H1 (cell line): Measurements from ENCODE around the gene LPCAT3. TPM values are rescaled to one million over a fixed set of nuclear protein-coding genes. Genes with fewer than 3 reads are reported as not detected.

Experiments used
- CTCF ChIA-PET: fragments of 300-600 bp; sonication (Branson Sonifier 250); formaldehyde crosslinking; loops from one replicate; lab custom pipeline; 2021; ENCODE audit not compliant: partially characterized antibody; lab: Charles Lee
- POLR2A ChIA-PET: fragments of 300-600 bp; sonication (Branson Sonifier 250); formaldehyde crosslinking; loops from one replicate; lab custom pipeline; 2021; ENCODE audit warnings: inconsistent platforms; ENCODE audit not compliant: partially characterized antibody; lab: Charles Lee
- DNase-seq, 2 experiments: peaks; one replicate each; pipeline versions ENCODE4 v3.0.0 to v3.0.0-alpha.2; 2010 to 2022; ENCODE audit warnings: low spot score in 2 of 2, low read depth in 1 of 2, mixed read lengths in 1 of 2
- FAIRE-seq: peaks from 2 replicates; lab custom pipeline; 2011; peaks lifted over from hg19 to GRCh38; lab: Jason Lieb, UNC
- H2AFZ ChIP-seq: 2 replicates; pipeline ENCODE4 v1.8.1; 2012; ENCODE audit warnings: low read length, inconsistent platforms
- H2AK5ac ChIP-seq: 2 replicates; pipeline ENCODE4 v1.6.1; 2013; ENCODE audit warnings: low read depth, low read length
- H2BK120ac ChIP-seq: replicated peaks from 2 replicates; pipeline ENCODE3; 2013; ENCODE audit warnings: low read depth, low read length, inconsistent platforms
- H2BK12ac ChIP-seq: 2 replicates; pipeline ENCODE4 v1.6.1; 2013; ENCODE audit warnings: low read depth, low read length
- H2BK15ac ChIP-seq: 2 replicates; pipeline ENCODE4 v1.6.1; 2013; ENCODE audit warnings: low read length
- H2BK20ac ChIP-seq: 2 replicates; pipeline ENCODE4 v1.6.1; 2013; ENCODE audit warnings: low read length
- H2BK5ac ChIP-seq: 2 replicates; pipeline ENCODE4 v1.6.1; 2013; ENCODE audit warnings: low read depth, low read length
- H3K14ac ChIP-seq: 2 replicates; pipeline ENCODE4 v1.6.1; 2013; ENCODE audit warnings: inconsistent platforms; ENCODE audit not compliant: insufficient read length
- H3K18ac ChIP-seq: 2 replicates; pipeline ENCODE4 v1.6.1; 2013; ENCODE audit warnings: low read length; ENCODE audit errors: extremely low read depth
- H3K23ac ChIP-seq: 2 replicates; pipeline ENCODE4 v1.6.1; 2013; ENCODE audit warnings: inconsistent platforms; ENCODE audit not compliant: insufficient read length
- H3K23me2 ChIP-seq: 2 replicates; pipeline ENCODE4 v1.6.1; 2013; ENCODE audit warnings: low read depth, low read length
- H3K27ac ChIP-seq: 2 replicates; pipeline ENCODE4 v1.6.1; 2011; ENCODE audit warnings: low read depth, low read length, inconsistent platforms
- H3K27me3 ChIP-seq, 4 experiments: replicated peaks in 1 of 4; 1 replicate in 1 of 4; 2 replicates in 3 of 4; pipeline versions ENCODE4 v1.6.1 to v1.8.1; 2011 to 2013; ENCODE audit warnings: low read length in 3 of 4, mild to moderate bottlenecking in 3 of 4, inconsistent platforms in 2 of 4, mixed read lengths in 2 of 4, moderate library complexity in 1 of 4; ENCODE audit not compliant: control insufficient read depth in 3 of 4, insufficient read depth in 3 of 4; ENCODE audit errors: extremely low read depth in 1 of 4
- H3K36me3 ChIP-seq, 4 experiments: 2 replicates each; pipeline versions ENCODE4 v1.6.1 to v1.8.1; 2011 to 2013; ENCODE audit warnings: mild to moderate bottlenecking in 4 of 4, low read length in 3 of 4, moderate library complexity in 2 of 4, control low read depth in 1 of 4, inconsistent platforms in 1 of 4; ENCODE audit not compliant: insufficient read depth in 4 of 4, control insufficient read depth in 2 of 4
- H3K4ac ChIP-seq: replicated peaks from 2 replicates; pipeline ENCODE3; 2013; ENCODE audit warnings: low read length, low read depth, mixed read lengths, inconsistent platforms; ENCODE audit not compliant: insufficient read length
- H3K4me1 ChIP-seq, 4 experiments: replicated peaks in 1 of 4; 1 replicate in 1 of 4; 2 replicates in 3 of 4; pipeline versions ENCODE4 v1.6.1 to v1.8.1; 2011 to 2013; ENCODE audit warnings: low read length in 3 of 4, inconsistent platforms in 2 of 4, mixed read lengths in 1 of 4; ENCODE audit not compliant: insufficient read depth in 4 of 4, control insufficient read depth in 3 of 4
- H3K4me2 ChIP-seq, 2 experiments: 2 replicates each; pipeline versions ENCODE4 v1.6.1 to v1.8.1; 2011 to 2013; ENCODE audit warnings: low read depth in 2 of 2, low read length in 2 of 2, control low read depth in 1 of 2, inconsistent platforms in 1 of 2, mild to moderate bottlenecking in 1 of 2; ENCODE audit not compliant: insufficient read depth in 1 of 2
- H3K4me3 ChIP-seq, 4 experiments: fragments of 200-600, 300-600 bp in 1 of 4; sonication (generic), shearing (Covaris generic), sonication (Bioruptor Twin) in 1 of 4; 2 replicates each; pipeline versions ENCODE4 v1.5.1 to v1.8.1; 2011 to 2016; ENCODE audit warnings: low read length in 4 of 4, low read depth in 3 of 4, control low read depth in 2 of 4, inconsistent platforms in 2 of 4, mild to moderate bottlenecking in 2 of 4, mixed read lengths in 1 of 4, moderate library complexity in 1 of 4; ENCODE audit not compliant: insufficient read depth in 2 of 4; ENCODE audit errors: extremely low read depth in 1 of 4
- H3K56ac ChIP-seq: replicated peaks from 2 replicates; pipeline ENCODE3; 2013; ENCODE audit warnings: low read depth, mild to moderate bottlenecking, mixed read lengths, low read length, inconsistent platforms; ENCODE audit not compliant: insufficient read length
- H3K79me1 ChIP-seq: 2 replicates; pipeline ENCODE4 v1.6.1; 2013; ENCODE audit warnings: low read depth, low read length, control low read depth
- H3K79me2 ChIP-seq, 2 experiments: 2 replicates each; pipeline versions ENCODE4 v1.6.1 to v1.8.1; 2012 to 2013; ENCODE audit warnings: low read length in 2 of 2, mild to moderate bottlenecking in 2 of 2, inconsistent platforms in 1 of 2; ENCODE audit not compliant: insufficient read depth in 2 of 2, control insufficient read depth in 1 of 2
- H3K9ac ChIP-seq, 4 experiments: replicated peaks in 1 of 4; 1 replicate in 1 of 4; 2 replicates in 3 of 4; pipeline versions ENCODE4 v1.6.1 to v1.8.1; 2011 to 2013; ENCODE audit warnings: low read depth in 3 of 4, low read length in 3 of 4, control low read depth in 2 of 4, mild to moderate bottlenecking in 2 of 4, moderate library complexity in 2 of 4, inconsistent platforms in 1 of 4; ENCODE audit errors: extremely low read depth in 1 of 4
- H3K9me3 ChIP-seq, 2 experiments: 2 replicates each; pipeline versions ENCODE4 v1.6.1 to v1.8.1; 2012 to 2013; ENCODE audit warnings: mild to moderate bottlenecking in 2 of 2, moderate library complexity in 2 of 2, control low read depth in 1 of 2, inconsistent platforms in 1 of 2, low read depth in 1 of 2, low read length in 1 of 2, mixed read lengths in 1 of 2; ENCODE audit not compliant: insufficient read depth in 2 of 2
- H4K20me1 ChIP-seq, 2 experiments: replicated peaks in 1 of 2; 2 replicates each; pipeline versions ENCODE3 to v1.8.1; 2011 to 2013; ENCODE audit warnings: inconsistent platforms in 2 of 2, low read length in 2 of 2, mild to moderate bottlenecking in 1 of 2; ENCODE audit not compliant: insufficient read depth in 2 of 2, control insufficient read depth in 1 of 2
- H4K5ac ChIP-seq: 2 replicates; pipeline ENCODE4 v1.6.1; 2013; ENCODE audit warnings: low read length, low read depth, mixed read lengths, inconsistent platforms; ENCODE audit not compliant: insufficient read length
- H4K8ac ChIP-seq: 2 replicates; pipeline ENCODE4 v1.8.0; 2013; ENCODE audit warnings: mild to moderate bottlenecking, moderate library complexity, low read length, inconsistent platforms; ENCODE audit not compliant: insufficient read depth; ENCODE audit errors: extremely low read depth
- H4K91ac ChIP-seq: replicated peaks from 2 replicates; pipeline ENCODE3; 2013; ENCODE audit warnings: low read length, mixed read lengths, inconsistent platforms; ENCODE audit not compliant: insufficient read length
- TAF1 ChIP-seq: IDR thresholded peaks from 2 replicates; pipeline ENCODE4 v1.6.1; 2011; ENCODE audit warnings: mild to moderate bottlenecking, low read depth, low read length
- WGBS, 2 experiments: shearing (Covaris generic) in 1 of 2; methylation state at CpG; one replicate each; pipeline versions ENCODE4 v1.1.6 to v1.1.7; 2013 to 2015; ENCODE audit warnings: low lambda C conversion rate in 2 of 2, mixed read lengths in 2 of 2, inconsistent platforms in 1 of 2, low coverage in 1 of 2, missing lambda C conversion rate in 1 of 2; ENCODE audit not compliant: insufficient replicate concordance in 2 of 2, insufficient coverage in 1 of 2, insufficient read length in 1 of 2; ENCODE audit errors: extremely low coverage in 1 of 2, missing lambda C conversion rate in 1 of 2; 5-methylcytosine and 5-hydroxymethylcytosine counted together
- polyA plus RNA-seq, 7 experiments: library from polyadenylated mRNA; depleted of rRNA in 3 of 7; stranded (reverse) in 5 of 7; unstranded in 2 of 7; fragments of >200 nt in 5 of 7; fragments of 200-250 nt in 2 of 7; gene quantifications; 1 replicate in 5 of 7; 2 replicates in 1 of 7; 4 replicates in 1 of 7; pipeline versions ENCODE4 v1.2.1 to v1.2.3, GENCODE V29; 2011 to 2013; ENCODE audit warnings: missing spikeins in 2 of 7, mixed read lengths in 2 of 7
- total RNA-seq: library from RNA; stranded (reverse); fragmentation: NEBNext Ultra II Directional; extraction: Animal tissue kit (Norgen Biotek cat#: 25700); gene quantifications from 2 replicates; pipeline ENCODE4 v1.2.1, GENCODE V29; 2021

LPCAT3 gene
- total and polyA plus RNA-seq, 2 of the 8 experiments (the other 6 are each of a cell fraction or from before 2014, with no cell fraction given): 55.8 to 70.4 TPM

- no peak overlapping the region for H3K23ac ChIP-seq
- H2AFZ ChIP-seq: no peak overlapping the region
- peak overlapping the region in 1 of 4 experiments; percentile 15; a peak in 1 of 7 replicates for H3K9ac ChIP-seq
- H3K14ac ChIP-seq: no peak overlapping the region
- H3K4me2 ChIP-seq: peak overlapping the region in 1 of 2 experiments; percentile 76; a peak in 2 of 4 replicates
- ChIA-PET CTCF (interaction anchor here (0.6 to 2.4 kb wide), 13 partner anchors 8 to 145 kb away, joined by 3 to 11 read pairs (median 7); partner anchors contain the start of genes C1RL and SPSB2), POLR2A (interaction anchor here (0.8 to 30.5 kb wide), 9 partner anchors 10 to 162 kb away, joined by 3 to 1596 read pairs (median 5); partner anchors contain the start of genes ATN1, C12orf57, CLSTN3 and PTPN6)
- no peak overlapping the region for H3K4ac ChIP-seq
- H3K4me3 ChIP-seq: no peak overlapping the region; a peak in 1 of 8 replicates
- no peak overlapping the region for H2BK20ac ChIP-seq
- H2AK5ac ChIP-seq: no peak overlapping the region
- no peak for DNase-seq
- H4K8ac ChIP-seq: no peak overlapping the region
- no peaks in the 10 kb centered on the region for H3K27me3 ChIP-seq
- no peaks in the 10 kb centered on the region for H3K9me3 ChIP-seq
- H3K27ac ChIP-seq: no peak overlapping the region
- H3K56ac ChIP-seq: no peak overlapping the region
- H2BK15ac ChIP-seq: no peak overlapping the region
- H3K36me3 ChIP-seq: peaks cover 28 to 45% (median 32%) of the 10 kb centered on the region in 4 experiments
- peaks cover 2 to 4% of the 10 kb centered on the region in 2 experiments for H4K20me1 ChIP-seq
- FAIRE-seq: no peak
- no peak overlapping the region for H4K91ac ChIP-seq
- H3K23me2 ChIP-seq: peaks cover 11% of the 10 kb centered on the region
- H3K79me1 ChIP-seq: peaks cover 7% of the 10 kb centered on the region; the same call in 1 of the 2 replicates
- WGBS, 2 experiments: 93% methylated on average over 9 of the region's 9 CpGs; no CpG with 5 or more reads in 1 of the 2 experiments
- H2BK5ac ChIP-seq: no peak overlapping the region
- H4K5ac ChIP-seq: no peak overlapping the region
- H3K79me2 ChIP-seq: peaks cover 14 to 56% of the 10 kb centered on the region in 2 experiments
- H3K4me1 ChIP-seq: peaks cover 9 to 26% (median 14%) of the 10 kb centered on the region in 4 experiments
- no peak overlapping the region for H3K18ac ChIP-seq
- H2BK12ac ChIP-seq: no peak overlapping the region
- no peak overlapping the region for H2BK120ac ChIP-seq
- no peak for TF ChIP-seq TAF1
Measured at GRCh38 chr12:6968426-6968825, 49.9 kb downstream of the LPCAT3 start.
